Liver (tissue), 3 donors: ENCODE measurements around the gene CDIPT.

Experiments used
- ATF3 ChIP-seq: IDR thresholded peaks from 2 replicates; pipeline ENCODE4 v1.6.1; 2016; ENCODE audit warnings: antibody characterized with exemption
- HNF4G ChIP-seq: IDR thresholded peaks from 2 replicates; pipeline ENCODE4 v1.6.1; 2016; ENCODE audit warnings: antibody characterized with exemption
- JUND ChIP-seq, 2 donors: IDR thresholded peaks; 2 replicates each; pipeline ENCODE4 v1.6.1; 2016; ENCODE audit warnings: antibody characterized with exemption in 2 of 2
- RAD21 ChIP-seq, 2 donors: IDR thresholded peaks; 2 replicates each; pipeline ENCODE4 v1.6.1; 2016; ENCODE audit warnings: antibody characterized with exemption in 2 of 2, mild to moderate bottlenecking in 2 of 2
- SP1 ChIP-seq: IDR thresholded peaks from 2 replicates; pipeline ENCODE4 v1.6.1; 2018; ENCODE audit warnings: antibody characterized with exemption, mild to moderate bottlenecking
- TAF1 ChIP-seq: conservative IDR thresholded peaks from 2 replicates; pipeline ENCODE4 v1.6.1; 2016; ENCODE audit warnings: antibody characterized with exemption, mild to moderate bottlenecking
- TF ChIP-seq, protein P1 (sequence below): fragments of 150-350 bp; IDR thresholded peaks from 2 replicates; pipeline ENCODE4 v1.5.1; 2017; ENCODE audit warnings: improper control_type of control experiment, low read depth, low read length; ENCODE audit not compliant: missing input control
- TF ChIP-seq, protein P2 (sequence below): IDR thresholded peaks from 2 replicates; pipeline ENCODE4 v1.6.1; 2016; ENCODE audit warnings: antibody characterized with exemption
- donor health status: healthy.
- donor health status: healthy.

DNA sequence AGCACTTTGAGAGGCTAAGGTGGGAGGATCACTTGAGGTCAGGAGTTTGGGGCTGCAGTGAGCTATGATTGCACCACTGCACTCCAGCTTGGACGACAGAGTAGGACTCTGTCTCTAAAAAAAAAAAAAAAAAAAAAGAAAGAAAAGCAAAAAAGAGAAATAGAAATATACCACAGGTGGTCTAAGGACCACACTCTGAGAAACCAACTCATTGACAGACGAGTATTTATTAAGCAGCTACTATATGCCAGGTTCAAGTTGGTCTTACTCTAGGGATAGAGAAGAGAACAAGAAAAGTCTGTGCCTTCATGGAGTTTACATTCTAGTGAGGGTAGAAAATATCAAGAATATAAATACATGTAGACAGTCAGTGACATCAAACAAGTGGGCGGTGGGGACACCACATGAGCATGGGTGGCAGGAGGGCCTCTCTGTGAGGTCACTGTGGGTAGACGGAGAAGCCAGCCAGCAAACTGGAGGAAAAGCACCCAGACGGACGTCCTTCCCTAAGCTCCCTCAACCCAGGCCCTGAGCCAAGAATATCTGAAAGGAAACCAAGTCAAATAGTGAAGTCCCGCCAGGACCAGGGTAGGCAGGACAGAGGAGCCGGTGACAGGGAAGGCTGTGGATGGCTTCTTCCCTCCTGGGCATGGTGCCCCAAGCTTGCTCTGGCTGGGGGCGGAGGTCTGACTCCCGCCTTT, 4.7 kb downstream of the CDIPT start:
- TF ChIP-seq, protein P1, sequence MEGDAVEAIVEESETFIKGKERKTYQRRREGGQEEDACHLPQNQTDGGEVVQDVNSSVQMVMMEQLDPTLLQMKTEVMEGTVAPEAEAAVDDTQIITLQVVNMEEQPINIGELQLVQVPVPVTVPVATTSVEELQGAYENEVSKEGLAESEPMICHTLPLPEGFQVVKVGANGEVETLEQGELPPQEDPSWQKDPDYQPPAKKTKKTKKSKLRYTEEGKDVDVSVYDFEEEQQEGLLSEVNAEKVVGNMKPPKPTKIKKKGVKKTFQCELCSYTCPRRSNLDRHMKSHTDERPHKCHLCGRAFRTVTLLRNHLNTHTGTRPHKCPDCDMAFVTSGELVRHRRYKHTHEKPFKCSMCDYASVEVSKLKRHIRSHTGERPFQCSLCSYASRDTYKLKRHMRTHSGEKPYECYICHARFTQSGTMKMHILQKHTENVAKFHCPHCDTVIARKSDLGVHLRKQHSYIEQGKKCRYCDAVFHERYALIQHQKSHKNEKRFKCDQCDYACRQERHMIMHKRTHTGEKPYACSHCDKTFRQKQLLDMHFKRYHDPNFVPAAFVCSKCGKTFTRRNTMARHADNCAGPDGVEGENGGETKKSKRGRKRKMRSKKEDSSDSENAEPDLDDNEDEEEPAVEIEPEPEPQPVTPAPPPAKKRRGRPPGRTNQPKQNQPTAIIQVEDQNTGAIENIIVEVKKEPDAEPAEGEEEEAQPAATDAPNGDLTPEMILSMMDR = no peak
- TF ChIP-seq, protein P2, sequence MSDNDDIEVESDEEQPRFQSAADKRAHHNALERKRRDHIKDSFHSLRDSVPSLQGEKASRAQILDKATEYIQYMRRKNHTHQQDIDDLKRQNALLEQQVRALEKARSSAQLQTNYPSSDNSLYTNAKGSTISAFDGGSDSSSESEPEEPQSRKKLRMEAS = no peak
- TF ChIP-seq HNF4G (no peak), SP1 (no peak), ATF3 (no peak), RAD21 (IDR thresholded peaks at IDR 0.05) (no peak), TAF1 (no peak), JUND (IDR thresholded peaks at IDR 0.05) (no peak)
